ENCODE results near the gene PIP5KL1. TPM values are rescaled to one million over a fixed set of nuclear protein-coding genes. Genes with fewer than 3 reads are reported as not detected.

The PIP5KL1 gene
- total RNA-seq, 1 donor from 2014 or later: 5.8 TPM

DNA sequence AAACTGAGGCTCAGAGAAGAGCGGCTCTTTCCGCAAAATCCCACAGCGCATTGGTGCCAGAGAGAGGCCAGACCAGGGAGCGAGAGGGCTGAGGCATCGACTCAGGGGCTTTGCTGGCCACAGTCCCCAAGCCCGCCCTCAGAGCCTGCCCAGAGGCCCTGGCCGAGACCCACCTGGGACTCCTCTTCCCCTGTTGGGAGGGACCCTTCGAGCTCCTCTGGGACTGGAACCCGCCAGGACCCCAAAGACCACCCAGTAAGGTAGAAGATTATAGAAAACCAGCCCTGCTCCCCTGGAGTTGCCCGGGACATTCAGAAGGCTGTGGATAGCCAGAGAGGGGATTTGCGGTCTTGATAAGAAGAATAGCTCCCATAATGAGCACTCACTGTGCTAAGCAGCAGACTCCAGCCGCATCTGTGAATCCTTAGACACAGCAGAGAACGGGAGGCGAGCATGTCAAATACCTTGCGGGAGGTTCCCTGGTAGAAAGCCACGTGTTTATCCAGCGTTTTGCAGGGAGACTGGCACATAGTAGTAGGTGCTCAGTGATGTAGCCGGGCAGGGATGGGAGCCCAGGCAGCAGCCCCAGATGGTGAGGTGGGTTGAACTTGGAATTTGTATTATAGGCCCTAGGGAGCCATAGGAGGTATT, 52.5 kb downstream of the PIP5KL1 start:
- H3K4me1 Mint-ChIP-seq (ENCODE audit: unreplicated experiment): peaks cover 15% of the 10 kb centered on the region
- no peaks in the 10 kb centered on the region for H3K36me3 Mint-ChIP-seq
- DNase-seq (ENCODE audit: extremely low spot score, unreplicated experiment): no peak
- TF ChIP-seq, protein P1, sequence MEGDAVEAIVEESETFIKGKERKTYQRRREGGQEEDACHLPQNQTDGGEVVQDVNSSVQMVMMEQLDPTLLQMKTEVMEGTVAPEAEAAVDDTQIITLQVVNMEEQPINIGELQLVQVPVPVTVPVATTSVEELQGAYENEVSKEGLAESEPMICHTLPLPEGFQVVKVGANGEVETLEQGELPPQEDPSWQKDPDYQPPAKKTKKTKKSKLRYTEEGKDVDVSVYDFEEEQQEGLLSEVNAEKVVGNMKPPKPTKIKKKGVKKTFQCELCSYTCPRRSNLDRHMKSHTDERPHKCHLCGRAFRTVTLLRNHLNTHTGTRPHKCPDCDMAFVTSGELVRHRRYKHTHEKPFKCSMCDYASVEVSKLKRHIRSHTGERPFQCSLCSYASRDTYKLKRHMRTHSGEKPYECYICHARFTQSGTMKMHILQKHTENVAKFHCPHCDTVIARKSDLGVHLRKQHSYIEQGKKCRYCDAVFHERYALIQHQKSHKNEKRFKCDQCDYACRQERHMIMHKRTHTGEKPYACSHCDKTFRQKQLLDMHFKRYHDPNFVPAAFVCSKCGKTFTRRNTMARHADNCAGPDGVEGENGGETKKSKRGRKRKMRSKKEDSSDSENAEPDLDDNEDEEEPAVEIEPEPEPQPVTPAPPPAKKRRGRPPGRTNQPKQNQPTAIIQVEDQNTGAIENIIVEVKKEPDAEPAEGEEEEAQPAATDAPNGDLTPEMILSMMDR (conservative IDR thresholded peaks at IDR 0.05): no peak
- H3K27ac Mint-ChIP-seq: peak overlapping the region; percentile 19
- no peaks in the 10 kb centered on the region for H3K9me3 Mint-ChIP-seq
- H3K4me3 Mint-ChIP-seq: peak overlapping the region; percentile 85
- no peaks in the 10 kb centered on the region for H3K27me3 Mint-ChIP-seq

DNA sequence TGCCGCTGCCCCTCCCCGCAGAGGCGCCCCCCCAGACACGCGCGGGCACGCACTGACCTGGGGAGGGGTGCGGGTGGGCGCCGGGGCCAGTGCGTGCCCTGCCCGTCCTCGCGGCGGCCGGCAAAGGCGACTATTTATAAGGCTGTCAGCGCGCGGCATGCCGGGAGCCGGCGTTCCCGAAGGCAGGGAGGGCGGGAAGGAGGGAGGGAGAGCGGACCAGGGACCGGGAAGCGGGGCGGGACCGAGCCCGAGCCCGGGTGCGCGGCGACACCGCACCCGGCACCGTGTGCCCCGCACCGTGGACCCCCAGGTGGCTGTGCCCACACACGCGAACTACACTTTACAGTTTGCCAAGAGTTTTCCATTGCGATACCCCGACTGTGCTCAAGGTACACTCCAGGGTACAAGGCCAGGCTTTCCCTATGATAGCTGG, 53.0 kb downstream of the PIP5KL1 start, which contains the start of gene AK1:
TSS of gene AK1 (minus strand) at position 110 of the 433 bp plus-strand sequence. CDS start 3,058 bp downstream, outside the sequence.
- H3K4me3 Mint-ChIP-seq: peak within 1 kb of the TSS; percentile 89
- DNase-seq (ENCODE audit: extremely low spot score, unreplicated experiment): no peak
- H3K36me3 Mint-ChIP-seq: no peaks in the 10 kb centered on the region
- H3K4me1 Mint-ChIP-seq (ENCODE audit: unreplicated experiment): peaks cover 15% of the 10 kb centered on the region
- no peaks in the 10 kb centered on the region for H3K27me3 Mint-ChIP-seq
- no peaks in the 10 kb centered on the region for H3K9me3 Mint-ChIP-seq
- H3K27ac Mint-ChIP-seq: peak within 1 kb of the TSS; percentile 59
- TF ChIP-seq, protein P1 (conservative IDR thresholded peaks at IDR 0.05): no peak

DNA sequence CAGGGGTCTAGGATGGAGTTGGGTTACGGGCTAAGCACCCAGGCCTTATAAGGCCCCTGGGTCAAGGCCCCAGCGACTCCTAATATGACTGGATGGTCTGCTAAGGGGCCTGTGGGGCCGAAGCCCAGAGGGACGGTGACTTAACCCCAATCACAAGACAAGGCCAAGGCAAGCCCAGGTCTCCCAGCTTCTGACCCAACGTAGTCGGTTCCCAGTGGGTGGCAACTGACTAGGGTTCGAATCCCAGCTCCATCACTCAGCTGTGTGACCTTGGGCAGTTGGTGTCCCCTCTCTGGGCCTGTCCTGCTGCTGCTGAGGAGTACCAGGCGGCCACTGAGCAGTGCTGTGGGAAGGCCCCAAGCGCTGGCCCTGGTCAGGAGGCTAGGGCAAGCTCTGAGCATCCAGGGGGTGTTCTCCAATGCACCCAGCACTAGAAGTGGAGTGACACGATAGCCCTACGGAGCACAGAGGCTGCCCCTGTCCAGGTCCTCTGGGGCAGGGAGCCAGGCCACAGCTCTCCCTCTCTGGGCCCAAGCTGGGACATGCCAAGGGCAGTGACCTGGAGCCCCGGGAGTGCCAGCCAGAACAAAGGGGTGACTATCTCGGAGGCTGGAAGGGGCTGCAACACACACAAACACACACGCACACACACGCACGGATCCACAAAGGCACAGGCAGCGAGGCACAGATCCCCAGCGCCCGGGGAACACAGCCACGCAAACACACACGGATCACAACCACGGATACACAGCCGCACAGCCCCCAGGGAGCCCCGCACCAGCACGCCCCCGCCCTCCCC, 53.6 kb downstream of the PIP5KL1 start:
- Mint-ChIP-seq H3K27ac (peak overlapping the region; percentile 59), H3K4me1 (ENCODE audit: unreplicated experiment) (peaks cover 15% of the 10 kb centered on the region), H3K36me3 (no peaks in the 10 kb centered on the region), H3K4me3 (peak overlapping the region; percentile 89), H3K27me3 (no peaks in the 10 kb centered on the region), H3K9me3 (no peaks in the 10 kb centered on the region)
- DNase-seq (ENCODE audit: extremely low spot score, unreplicated experiment): no peak
- TF ChIP-seq, protein P1 (conservative IDR thresholded peaks at IDR 0.05): no peak

DNA sequence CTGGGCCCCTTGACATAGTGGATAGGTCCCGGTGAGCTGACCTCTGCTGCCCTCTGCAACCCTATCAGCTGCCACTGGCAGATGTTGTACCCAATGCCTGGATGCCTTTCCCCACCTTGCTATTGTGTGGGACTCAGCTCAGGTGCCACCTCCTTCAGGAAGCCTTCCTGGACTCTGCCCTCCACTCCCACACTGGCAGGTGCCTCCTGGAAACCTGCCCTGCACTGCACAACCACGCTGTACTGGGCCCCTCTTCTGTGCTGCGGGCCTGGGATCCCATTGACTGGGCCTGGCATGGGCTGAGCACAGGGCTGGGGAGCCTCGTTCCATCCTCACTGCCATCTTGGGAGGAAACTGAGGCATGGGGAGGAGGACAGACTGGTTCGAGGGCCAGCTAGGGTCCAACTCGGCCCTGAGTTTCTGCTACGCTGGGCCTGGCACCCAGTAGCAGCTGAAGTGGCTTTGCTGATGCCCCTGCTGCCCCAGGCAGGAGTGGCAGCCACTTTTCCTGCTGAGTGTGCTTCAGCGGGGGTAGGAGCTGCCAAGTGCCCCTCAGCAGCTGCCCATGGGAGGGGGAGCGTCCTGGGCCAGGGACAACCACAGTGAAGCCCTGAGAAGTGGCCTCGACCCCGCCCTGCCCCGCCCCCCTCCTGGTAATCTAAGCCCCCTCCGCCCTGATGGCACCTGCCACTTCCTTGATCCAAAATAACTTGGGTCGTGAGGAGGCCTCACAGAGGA, 54.4 kb downstream of the PIP5KL1 start:
- H3K9me3 Mint-ChIP-seq: no peaks in the 10 kb centered on the region
- DNase-seq (ENCODE audit: extremely low spot score, unreplicated experiment): no peak
- peaks cover 15% of the 10 kb centered on the region for H3K4me1 Mint-ChIP-seq (ENCODE audit: unreplicated experiment)
- no peaks in the 10 kb centered on the region for H3K36me3 Mint-ChIP-seq
- H3K4me3 Mint-ChIP-seq: peak overlapping the region; percentile 89
- TF ChIP-seq, protein P1 (conservative IDR thresholded peaks at IDR 0.05): no peak
- H3K27ac Mint-ChIP-seq: no peak overlapping the region
- no peaks in the 10 kb centered on the region for H3K27me3 Mint-ChIP-seq

DNA sequence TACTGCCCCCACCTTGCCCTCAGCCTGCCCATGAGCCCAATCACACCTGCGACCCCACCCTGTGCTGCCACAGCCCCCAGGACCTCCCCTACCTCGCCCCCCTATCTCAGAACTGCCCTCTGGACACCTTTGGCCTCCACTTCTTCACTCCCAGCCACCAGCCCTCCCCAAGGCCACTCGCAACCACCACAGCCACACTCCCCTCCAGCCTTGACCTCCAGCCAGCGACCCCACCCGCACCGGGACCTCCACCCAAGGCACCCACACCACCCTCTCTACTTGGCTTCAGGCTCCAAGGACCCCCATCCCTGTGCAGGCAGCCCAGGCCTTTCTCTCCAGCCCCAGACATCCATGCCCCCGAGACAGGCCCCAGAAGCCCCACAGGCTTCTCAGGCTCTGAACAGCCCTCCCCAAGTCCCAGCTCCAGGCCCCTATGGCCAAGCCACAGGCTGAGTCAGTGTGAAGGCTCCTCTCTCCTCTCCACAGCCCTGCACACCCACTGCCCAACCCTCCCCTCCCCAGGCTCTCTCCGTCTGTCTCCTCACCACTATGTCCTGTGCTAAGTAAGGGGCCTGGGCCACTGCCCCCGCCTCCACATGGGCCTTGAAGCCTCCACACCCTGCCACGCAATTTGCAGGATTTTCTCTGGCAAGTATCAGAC, 55.1 kb downstream of the PIP5KL1 start:
- Mint-ChIP-seq H3K4me3 (peak overlapping the region; percentile 52), H3K9me3 (no peaks in the 10 kb centered on the region), H3K27me3 (no peaks in the 10 kb centered on the region), H3K36me3 (no peaks in the 10 kb centered on the region), H3K27ac (no peak overlapping the region), H3K4me1 (ENCODE audit: unreplicated experiment) (peaks cover 15% of the 10 kb centered on the region)
- TF ChIP-seq, protein P1 (conservative IDR thresholded peaks at IDR 0.05): no peak
- DNase-seq (ENCODE audit: extremely low spot score, unreplicated experiment): no peak

Measured in type B pancreatic cell (in vitro differentiated cells).